ENCODE results near the gene THOP1.

DNA sequence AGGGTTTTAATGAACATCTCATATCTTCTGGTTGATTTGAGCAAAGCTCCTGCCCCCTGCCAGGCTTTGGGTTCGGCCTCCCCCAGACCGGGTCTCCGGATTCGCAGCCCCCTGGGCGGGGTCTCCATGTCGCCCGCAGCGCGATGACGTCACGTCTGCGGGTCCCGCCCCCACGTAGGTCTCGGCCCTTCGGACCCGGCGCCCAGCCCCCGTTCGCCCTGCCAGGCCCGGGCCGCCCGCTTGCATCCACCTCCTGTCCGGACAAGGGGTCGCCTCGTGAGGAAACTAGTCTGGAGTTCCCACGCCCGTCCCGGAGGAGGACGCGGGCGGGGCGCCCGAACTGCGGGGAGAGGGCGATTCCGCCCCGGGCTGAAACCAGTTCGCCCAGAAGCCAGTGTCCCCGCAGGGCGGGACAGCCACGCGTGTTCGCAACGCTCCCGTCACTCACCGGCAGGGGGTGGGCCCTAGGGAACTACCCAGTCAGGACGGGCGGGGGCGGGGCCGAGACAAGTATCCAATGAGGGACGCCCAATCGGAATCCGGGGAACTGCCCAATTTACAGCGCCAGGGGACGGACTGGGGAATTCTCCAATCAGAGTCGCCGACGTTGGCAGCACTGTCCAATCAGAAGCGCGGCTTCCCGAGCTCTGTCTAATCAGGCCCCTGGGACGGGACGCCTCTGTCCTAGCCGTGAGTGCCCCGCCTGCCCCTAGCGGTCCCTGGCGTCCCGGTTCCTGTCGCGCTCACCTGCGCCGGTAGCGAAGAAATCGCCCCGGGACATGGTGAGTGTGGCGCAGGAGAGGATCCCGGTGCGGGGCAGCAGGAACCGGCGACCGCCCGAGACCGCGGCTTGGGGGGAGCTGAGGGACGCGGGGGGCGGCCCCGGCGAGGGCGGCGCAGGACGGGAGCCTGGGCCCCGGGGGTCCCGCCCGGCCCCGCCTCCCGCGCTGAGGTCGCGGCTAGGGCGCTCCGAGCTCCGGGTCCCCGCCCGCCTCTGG, 55.8 kb downstream of the THOP1 start, which contains the start of gene ZNF555:
- peak in 1 of 2 donors; percentile 50 for TF ChIP-seq POLR2A (IDR thresholded peaks at IDR 0.05)
- TF ChIP-seq, protein P1, sequence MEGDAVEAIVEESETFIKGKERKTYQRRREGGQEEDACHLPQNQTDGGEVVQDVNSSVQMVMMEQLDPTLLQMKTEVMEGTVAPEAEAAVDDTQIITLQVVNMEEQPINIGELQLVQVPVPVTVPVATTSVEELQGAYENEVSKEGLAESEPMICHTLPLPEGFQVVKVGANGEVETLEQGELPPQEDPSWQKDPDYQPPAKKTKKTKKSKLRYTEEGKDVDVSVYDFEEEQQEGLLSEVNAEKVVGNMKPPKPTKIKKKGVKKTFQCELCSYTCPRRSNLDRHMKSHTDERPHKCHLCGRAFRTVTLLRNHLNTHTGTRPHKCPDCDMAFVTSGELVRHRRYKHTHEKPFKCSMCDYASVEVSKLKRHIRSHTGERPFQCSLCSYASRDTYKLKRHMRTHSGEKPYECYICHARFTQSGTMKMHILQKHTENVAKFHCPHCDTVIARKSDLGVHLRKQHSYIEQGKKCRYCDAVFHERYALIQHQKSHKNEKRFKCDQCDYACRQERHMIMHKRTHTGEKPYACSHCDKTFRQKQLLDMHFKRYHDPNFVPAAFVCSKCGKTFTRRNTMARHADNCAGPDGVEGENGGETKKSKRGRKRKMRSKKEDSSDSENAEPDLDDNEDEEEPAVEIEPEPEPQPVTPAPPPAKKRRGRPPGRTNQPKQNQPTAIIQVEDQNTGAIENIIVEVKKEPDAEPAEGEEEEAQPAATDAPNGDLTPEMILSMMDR (IDR thresholded peaks at IDR 0.05) = peak; percentile 47 to 71 (median 57)

All from uterus (tissue), 2 donors.